GM12801 (cell line): ENCODE measurements around the gene TMEM41A.

ENCODE experiments used
- CTCF ChIP-seq: IDR thresholded peaks from one replicate; pipeline ENCODE4 v1.5.1; 2011; ENCODE audit warnings: control low read depth; ENCODE audit not compliant: insufficient read length; ENCODE audit errors: extremely low read depth

TMEM41A gene

GRCh38 chr3:185498503-185499396 lies at the start of gene TMEM41A:
Gene TMEM41A, minus strand, starts transcription at chr3:185499035. Its CDS starts 74 bp downstream, at chr3:185498961.
- TF ChIP-seq CTCF = no peak

GRCh38 chr3:185540695-185541094 lies 41.9 kb upstream of the TMEM41A start:
- no peak for TF ChIP-seq CTCF

- no peak for TF ChIP-seq CTCF
Measured at GRCh38 chr3:185539934-185540333, 41.1 kb upstream of the TMEM41A start.

GRCh38 chr3:185537369-185537970 lies 38.6 kb upstream of the TMEM41A start:
- no peak for TF ChIP-seq CTCF

- no peak for TF ChIP-seq CTCF
Measured at GRCh38 chr3:185534511-185534910, 35.7 kb upstream of the TMEM41A start.

GRCh38 chr3:185532901-185533300 lies 34.1 kb upstream of the TMEM41A start:
- TF ChIP-seq CTCF = no peak

GRCh38 chr3:185530856-185531255 lies 32.0 kb upstream of the TMEM41A start:
- TF ChIP-seq CTCF = no peak
